Stomach smooth muscle (tissue), 2 donors: ENCODE results near the gene RNF167.

Experiments used
- H3K27ac ChIP-seq: one replicate; pipeline ENCODE4 v1.7.0; 2013; ENCODE audit warnings: mild to moderate bottlenecking, low read length, inconsistent platforms
- H3K27me3 ChIP-seq, 2 donors: one replicate each; pipeline ENCODE4 v1.7.0; 2013; ENCODE audit warnings: low read length in 2 of 2; ENCODE audit not compliant: insufficient read depth in 2 of 2, control insufficient read depth in 1 of 2
- H3K36me3 ChIP-seq, 2 donors: one replicate each; pipeline ENCODE4 v1.7.0; 2013; ENCODE audit warnings: low read length in 2 of 2; ENCODE audit not compliant: control insufficient read depth in 2 of 2, insufficient read depth in 2 of 2
- H3K4me1 ChIP-seq: one replicate; pipeline ENCODE4 v1.7.0; 2013; ENCODE audit warnings: low read length; ENCODE audit not compliant: control insufficient read depth, insufficient read depth
- H3K4me3 ChIP-seq, 2 donors: one replicate each; pipeline ENCODE4 v1.7.0; 2013; ENCODE audit warnings: low read length in 2 of 2
- H3K9ac ChIP-seq, 2 donors: one replicate each; pipeline ENCODE4 v1.7.0; 2013; ENCODE audit warnings: low read length in 2 of 2, mild to moderate bottlenecking in 1 of 2
- H3K9me3 ChIP-seq, 2 donors: one replicate each; pipeline ENCODE4 v1.7.0; 2013; ENCODE audit warnings: low read length in 2 of 2; ENCODE audit not compliant: control insufficient read depth in 2 of 2
- donor health status: healthy.
- donor health status: Pancreatic carcinoma.

RNF167 gene

DNA sequence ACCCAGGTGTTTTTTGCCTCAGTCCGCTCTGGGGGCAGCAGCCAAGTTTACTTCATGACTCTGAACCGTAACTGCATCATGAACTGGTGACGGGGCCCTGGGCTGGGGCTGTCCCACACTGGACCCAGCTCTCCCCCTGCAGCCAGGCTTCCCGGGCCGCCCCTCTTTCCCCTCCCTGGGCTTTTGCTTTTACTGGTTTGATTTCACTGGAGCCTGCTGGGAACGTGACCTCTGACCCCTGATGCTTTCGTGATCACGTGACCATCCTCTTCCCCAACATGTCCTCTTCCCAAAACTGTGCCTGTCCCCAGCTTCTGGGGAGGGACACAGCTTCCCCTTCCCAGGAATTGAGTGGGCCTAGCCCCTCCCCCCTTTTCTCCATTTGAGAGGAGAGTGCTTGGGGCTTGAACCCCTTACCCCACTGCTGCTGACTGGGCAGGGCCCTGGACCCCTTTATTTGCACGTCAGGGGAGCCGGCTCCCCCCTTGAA, 42.8 kb upstream of the RNF167 start:
- Histone ChIP-seq H3K4me1 (peaks cover 28% of the 10 kb centered on the region), H3K27ac (no peak overlapping the region), H3K9ac (no peak overlapping the region), H3K4me3 (no peak overlapping the region), H3K36me3 (peaks cover 31 to 35% of the 10 kb centered on the region in 2 donors), H3K9me3 (no peaks in the 10 kb centered on the region), H3K27me3 (peaks cover 23 to 31% of the 10 kb centered on the region in 2 donors)

DNA sequence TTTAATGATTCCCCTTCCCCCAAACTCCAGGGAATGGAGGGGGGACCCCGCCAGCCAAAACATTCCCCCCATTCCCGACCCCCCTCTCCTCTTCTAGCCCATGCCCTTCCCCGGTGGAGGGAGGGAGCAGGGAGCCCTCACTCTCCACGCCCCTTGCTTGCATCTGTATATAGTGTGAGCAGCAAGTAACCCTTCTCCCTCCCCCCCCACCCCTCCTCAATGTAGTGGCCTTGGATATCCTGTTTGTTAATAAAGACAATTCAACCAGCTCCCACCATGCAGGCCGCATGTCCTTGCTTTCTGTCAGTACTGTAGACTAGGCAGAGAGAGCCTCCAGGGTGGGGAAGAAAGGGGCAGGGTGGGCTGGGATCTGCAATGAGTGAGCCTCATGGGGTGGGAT, 42.3 kb upstream of the RNF167 start:
- H3K9me3 ChIP-seq, result no peaks in the 10 kb centered on the region
- H3K4me1 ChIP-seq, result peaks cover 28% of the 10 kb centered on the region
- no peak overlapping the region for H3K9ac ChIP-seq
- no peak overlapping the region for H3K27ac ChIP-seq
- peaks cover 23 to 31% of the 10 kb centered on the region in 2 donors for H3K27me3 ChIP-seq
- no peak overlapping the region for H3K4me3 ChIP-seq
- peaks cover 28 to 35% of the 10 kb centered on the region in 2 donors for H3K36me3 ChIP-seq

DNA sequence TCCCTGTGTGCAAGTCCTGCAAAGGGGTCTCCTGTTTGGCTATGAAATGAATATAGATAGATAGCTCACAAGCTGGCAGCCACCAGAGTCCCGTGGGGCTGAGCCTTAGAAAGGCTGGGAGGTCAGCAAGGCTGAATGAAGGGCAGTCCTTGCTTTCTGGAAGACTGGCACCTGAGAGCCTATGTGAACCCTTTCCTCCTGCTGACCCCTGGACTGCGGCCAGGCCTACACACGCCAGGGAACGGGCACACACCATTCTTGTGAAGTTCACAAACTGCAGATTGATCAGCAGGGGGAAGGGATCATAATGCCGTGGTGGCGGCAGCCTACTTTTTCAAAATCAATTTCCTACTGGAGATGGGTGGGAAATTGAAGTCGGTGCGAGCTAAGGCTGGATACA, 41.7 kb upstream of the RNF167 start:
- H3K4me3 ChIP-seq, result no peak overlapping the region
- H3K27ac ChIP-seq, result no peak overlapping the region
- no peak overlapping the region for H3K9ac ChIP-seq
- H3K36me3 ChIP-seq, result peaks cover 25 to 35% of the 10 kb centered on the region in 2 donors
- H3K4me1 ChIP-seq, result peaks cover 28% of the 10 kb centered on the region
- no peaks in the 10 kb centered on the region for H3K9me3 ChIP-seq
- peaks cover 24 to 37% of the 10 kb centered on the region in 2 donors for H3K27me3 ChIP-seq

DNA sequence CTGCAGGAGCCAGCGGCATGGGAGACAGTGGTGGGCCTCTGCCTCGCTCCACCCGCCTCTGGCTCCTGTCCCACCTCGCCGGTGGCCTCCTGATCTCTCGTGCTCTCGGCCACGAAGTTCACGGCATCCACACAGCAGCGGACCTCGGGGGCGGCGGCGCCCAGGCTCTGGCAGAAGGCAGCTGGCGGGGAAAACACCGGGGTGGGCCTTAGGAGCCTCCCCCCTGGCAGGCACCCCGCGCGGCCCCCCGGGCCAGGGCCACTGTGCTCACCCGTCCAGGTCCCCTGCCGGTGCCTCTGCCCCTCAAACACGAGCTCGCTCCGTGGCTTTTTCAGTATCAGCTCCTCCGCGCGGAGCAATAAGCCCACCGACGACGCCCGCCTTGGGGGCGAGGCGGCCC, 41.1 kb upstream of the RNF167 start:
- H3K4me1 ChIP-seq, result peaks cover 28% of the 10 kb centered on the region
- H3K9me3 ChIP-seq, result no peaks in the 10 kb centered on the region
- H3K36me3 ChIP-seq, result peaks cover 24 to 30% of the 10 kb centered on the region in 2 donors
- no peak overlapping the region for H3K27ac ChIP-seq
- H3K27me3 ChIP-seq, result peaks cover 26 to 37% of the 10 kb centered on the region in 2 donors
- no peak overlapping the region for H3K9ac ChIP-seq
- peak overlapping the region; percentile 66 to 70 for H3K4me3 ChIP-seq

DNA sequence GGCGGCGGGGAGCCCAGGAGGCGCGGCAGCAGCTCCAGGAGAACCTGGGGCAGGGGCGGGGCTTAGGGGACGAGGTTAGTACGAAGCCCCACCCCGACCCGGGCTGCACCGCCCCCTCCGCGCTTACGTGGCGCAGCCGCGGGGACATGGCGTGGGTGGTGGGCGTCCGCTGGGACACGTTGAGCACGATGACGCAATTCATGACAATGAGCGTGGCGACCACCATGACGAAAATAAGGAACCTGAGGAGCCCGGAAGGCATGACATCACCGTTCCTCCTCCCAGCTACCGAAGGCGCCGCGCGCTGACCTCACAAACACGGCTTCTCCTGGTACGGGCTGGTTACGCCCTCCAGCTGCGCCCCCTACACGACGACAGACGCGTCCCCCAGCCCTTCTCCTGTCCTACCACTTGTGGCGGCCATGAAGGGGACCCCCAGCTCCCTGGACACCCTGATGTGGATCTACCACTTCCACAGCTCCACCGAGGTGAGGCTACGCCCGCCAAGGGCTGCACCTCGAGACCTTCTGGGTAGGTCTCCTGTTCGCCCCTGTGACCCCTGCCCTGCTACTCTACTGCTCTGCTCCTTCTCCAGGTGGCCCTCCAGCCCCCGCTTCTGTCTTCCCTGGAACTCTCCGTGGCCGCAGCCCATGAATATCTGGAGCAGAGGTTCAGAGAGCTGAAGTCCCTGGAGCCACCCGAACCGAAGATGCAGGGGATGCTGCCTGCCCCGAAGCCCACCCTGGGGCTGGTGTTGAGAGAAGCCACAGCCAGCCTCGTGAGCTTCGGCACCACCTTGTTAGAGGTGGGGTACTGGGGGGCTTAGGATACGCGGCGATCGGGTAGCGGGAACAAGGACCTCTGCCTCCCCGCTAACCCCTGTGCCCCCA, 40.5 kb upstream of the RNF167 start, which contains the start of gene C17orf107:
C17orf107 (plus strand) TSS at position 196 of the 890 bp plus-strand sequence; CDS start at position 423, 227 bp downstream.
- Histone ChIP-seq H3K27ac (no peak within 1 kb of the TSS), H3K36me3 (peaks cover 18 to 24% of the 10 kb centered on the region in 2 donors), H3K9ac (peak within 1 kb of the TSS; percentile 42 to 51), H3K9me3 (no peaks in the 10 kb centered on the region), H3K4me1 (peaks cover 28% of the 10 kb centered on the region), H3K27me3 (peaks cover 28 to 41% of the 10 kb centered on the region in 2 donors), H3K4me3 (peak within 1 kb of the TSS; percentile 66 to 70)

DNA sequence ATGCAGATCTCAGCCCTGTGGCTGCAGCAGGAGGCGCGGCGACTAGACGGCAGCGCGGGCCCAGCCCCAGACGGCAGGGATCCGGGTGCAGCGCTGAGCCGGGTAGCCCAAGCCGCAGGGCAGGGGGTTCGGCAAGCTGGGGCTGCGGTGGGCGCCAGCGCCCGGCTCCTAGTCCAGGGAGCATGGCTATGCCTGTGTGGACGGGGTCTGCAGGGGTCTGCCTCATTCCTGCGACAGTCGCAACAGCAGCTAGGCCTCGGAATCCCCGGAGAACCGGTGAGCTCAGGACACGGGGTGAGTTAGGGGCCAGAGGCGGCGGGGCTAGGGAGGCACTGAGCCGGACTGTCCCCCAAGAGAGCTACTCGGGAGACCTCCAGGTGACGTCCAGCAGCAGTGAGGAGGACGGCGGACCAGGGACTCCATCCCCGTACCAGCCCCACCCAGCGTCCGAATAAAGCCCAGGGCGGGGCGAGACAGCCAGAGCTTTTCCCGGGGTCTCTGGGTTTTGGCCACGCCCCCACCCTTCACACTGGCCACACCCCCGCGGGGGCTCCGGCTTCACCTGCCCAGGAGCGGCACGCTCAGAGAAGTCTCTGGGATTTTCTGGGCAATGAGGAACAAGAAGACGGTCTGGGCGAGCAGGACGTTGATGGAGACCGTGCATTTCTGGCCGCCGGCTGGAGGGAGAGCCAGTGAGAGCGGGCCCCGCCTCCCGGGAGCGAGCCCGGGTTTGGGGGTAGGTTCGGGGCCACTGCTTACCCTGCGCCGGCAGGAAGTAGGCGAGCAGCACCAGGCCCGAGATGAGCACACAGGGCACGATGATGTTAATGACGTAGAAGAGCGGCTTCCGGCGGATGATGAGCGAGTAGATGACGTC, 39.6 kb upstream of the RNF167 start:
- Histone ChIP-seq H3K27ac (no peak overlapping the region), H3K36me3 (peaks cover 10 to 17% of the 10 kb centered on the region in 2 donors), H3K27me3 (peaks cover 33 to 41% of the 10 kb centered on the region in 2 donors), H3K9ac (no peak overlapping the region), H3K4me3 (peak overlapping the region in 1 of 2 donors; percentile 70), H3K4me1 (peaks cover 28% of the 10 kb centered on the region), H3K9me3 (no peaks in the 10 kb centered on the region)

DNA sequence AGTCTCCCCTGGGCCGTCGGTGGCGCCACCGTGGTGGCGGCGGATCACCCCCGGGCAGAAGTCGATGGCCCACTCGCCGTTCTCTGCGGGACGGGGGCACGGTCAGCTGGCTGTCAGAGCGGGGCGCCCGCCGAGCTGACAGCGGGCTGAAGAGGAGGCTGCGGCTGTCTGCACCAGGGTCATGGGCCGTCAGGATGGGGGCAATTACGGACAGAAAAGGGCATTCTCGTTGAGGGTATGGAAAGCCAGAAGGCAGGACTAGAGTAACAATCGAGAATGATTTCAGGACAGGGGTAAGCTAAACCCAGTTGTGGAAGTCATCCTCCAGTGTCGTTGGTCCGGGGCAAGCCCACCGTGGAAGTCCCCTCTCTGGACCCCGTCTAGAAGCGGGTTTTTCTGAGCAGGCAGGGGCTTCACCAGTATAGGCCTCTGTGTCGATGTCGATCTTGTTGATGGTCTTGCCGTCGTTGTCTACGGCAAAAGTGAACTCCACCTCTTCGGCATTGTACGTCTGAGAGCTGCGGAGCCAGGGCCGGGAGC, 38.9 kb upstream of the RNF167 start:
- Histone ChIP-seq H3K4me1 (peaks cover 28% of the 10 kb centered on the region), H3K27me3 (peaks cover 35 to 41% of the 10 kb centered on the region in 2 donors), H3K27ac (no peak overlapping the region), H3K9ac (no peak overlapping the region), H3K9me3 (no peaks in the 10 kb centered on the region), H3K36me3 (peaks cover 7 to 10% of the 10 kb centered on the region in 2 donors), H3K4me3 (no peak overlapping the region)

DNA sequence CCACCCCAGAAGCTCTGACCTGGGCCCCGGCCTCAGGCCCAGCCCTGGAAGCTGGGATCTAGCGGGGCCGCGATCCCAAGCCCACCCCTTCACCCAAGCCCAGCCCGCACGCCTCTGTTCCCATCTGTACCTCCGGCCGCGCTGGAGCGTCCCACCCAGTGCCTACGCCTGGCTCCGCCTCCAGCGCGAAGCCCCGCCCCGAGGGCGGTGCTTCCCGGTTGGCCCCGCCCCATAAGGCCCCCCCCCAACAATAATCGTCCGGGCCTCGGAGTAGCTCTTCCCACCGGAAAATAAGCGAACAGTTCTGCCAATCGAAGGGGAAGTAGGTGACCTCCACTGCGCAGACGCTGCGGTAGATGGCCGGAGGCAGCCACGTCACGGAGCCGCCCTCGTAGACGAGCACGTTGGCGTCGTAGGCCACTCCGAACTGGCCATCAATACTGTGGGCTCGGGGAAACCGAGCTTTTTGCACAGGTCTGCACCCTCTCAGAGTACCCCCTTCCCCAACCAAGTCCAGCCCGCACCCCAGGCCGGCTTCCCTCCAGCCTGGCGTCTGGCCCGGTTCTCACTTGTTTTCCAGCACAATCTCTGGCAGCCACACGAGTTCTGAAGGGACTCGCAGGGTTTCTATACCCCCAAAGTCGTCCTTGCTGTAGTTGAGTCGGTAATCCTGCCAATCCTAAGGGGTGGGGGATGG, 38.3 kb upstream of the RNF167 start:
- peaks cover 2 to 4% of the 10 kb centered on the region in 2 donors for H3K36me3 ChIP-seq
- peaks cover 28% of the 10 kb centered on the region for H3K4me1 ChIP-seq
- H3K9ac ChIP-seq, result no peak overlapping the region
- H3K27me3 ChIP-seq, result peaks cover 35 to 41% of the 10 kb centered on the region in 2 donors
- no peak overlapping the region for H3K4me3 ChIP-seq
- H3K9me3 ChIP-seq, result no peaks in the 10 kb centered on the region
- H3K27ac ChIP-seq, result no peak overlapping the region

DNA sequence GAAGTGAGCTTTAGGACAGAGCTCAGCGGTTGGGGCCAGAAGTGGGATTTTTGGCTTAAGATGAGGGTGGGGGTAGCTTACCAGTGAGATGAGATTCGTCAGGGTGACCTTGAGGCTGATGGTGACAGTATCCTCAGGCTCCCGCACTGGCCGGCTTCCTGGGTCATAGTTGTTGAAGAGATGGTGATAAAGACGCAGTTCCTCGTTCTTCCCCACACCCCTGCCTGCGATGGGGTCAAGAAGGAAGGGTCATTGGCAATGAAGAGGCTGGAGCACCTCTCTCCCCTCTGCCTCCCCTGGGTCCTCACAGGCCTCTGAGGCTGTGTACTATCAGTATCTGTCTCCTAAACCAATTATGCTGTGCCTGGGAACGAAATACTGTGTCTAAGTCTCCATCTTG, 37.5 kb upstream of the RNF167 start:
- Histone ChIP-seq H3K4me1 (peaks cover 28% of the 10 kb centered on the region), H3K4me3 (no peak overlapping the region), H3K27me3 (peaks cover 35 to 41% of the 10 kb centered on the region in 2 donors), H3K9me3 (no peaks in the 10 kb centered on the region), H3K27ac (no peak overlapping the region), H3K36me3 (peaks cover 0 to under 1% of the 10 kb centered on the region in 2 donors), H3K9ac (no peak overlapping the region)
